Upper lobe of right lung (tissue), 1 donor: ENCODE measurements around the gene BTLA. TPM values are rescaled to one million over a fixed set of nuclear protein-coding genes. Genes with fewer than 3 reads are reported as not detected.
"Not testable (repeated sequence)": the region's sequence is repeated elsewhere in the genome, so short reads cannot be mapped to it uniquely, and the experiment has no call there.

Source experiments
- ATAC-seq: fragments of 200-7000 bp; cut with Tn5 transposase; one replicate; pipeline ENCODE4 v1.9.1; 2020; ENCODE audit warnings: mild to moderate bottlenecking, moderate library complexity
- DNase-seq: peaks from one replicate; pipeline ENCODE4 v3.0.0-alpha.2; 2020
- H3K27ac ChIP-seq: fragments of 200-600 bp; one replicate; pipeline ENCODE4 v1.8.0; 2022
- H3K27me3 ChIP-seq: fragments of 200-600 bp; one replicate; pipeline ENCODE4 v1.8.0; 2022; ENCODE audit warnings: mild to moderate bottlenecking
- H3K36me3 ChIP-seq: fragments of 200-600 bp; one replicate; pipeline ENCODE4 v1.8.0; 2022
- H3K4me1 ChIP-seq: fragments of 200-600 bp; one replicate; pipeline ENCODE4 v1.8.0; 2022
- H3K4me3 ChIP-seq: fragments of 200-600 bp; one replicate; pipeline ENCODE4 v1.8.0; 2022; ENCODE audit warnings: mild to moderate bottlenecking
- H3K9me3 ChIP-seq: fragments of 200-600 bp; one replicate; pipeline ENCODE4 v1.8.0; 2022
- CTCF ChIP-seq: fragments of 200-600 bp; IDR thresholded peaks from one replicate; pipeline ENCODE4 v1.8.0; 2022; ENCODE audit warnings: antibody characterized with exemption
- intact Hi-C: fragments of 100-400 bp; cut with DNase I; formaldehyde crosslinking; loops from one replicate; pipeline ENCODE4 v1.11.0; 2022
- total RNA-seq: library from RNA; stranded (reverse); fragmentation: NEBNext Ultra II Directional; extraction: Animal tissue kit (Norgen Biotek cat#: 25700); gene quantifications from one replicate; pipeline ENCODE4 v1.2.1, GENCODE V29; 2021
- donor health status: DM: no; HTN: yes; CAD: no; lungs with severe emphysema.

The BTLA gene
- total RNA-seq, 1 donor from 2014 or later, result 0.78 TPM

- H3K4me1 ChIP-seq, result no peaks in the 10 kb centered on the region
- no peak overlapping the region for H3K4me3 ChIP-seq
- H3K9me3 ChIP-seq, result no peaks in the 10 kb centered on the region
- intact Hi-C loops, result loop anchor here (5.0 kb wide), 1 partner anchor 192 kb away; no protein-coding TSS in a partner anchor
- H3K27ac ChIP-seq, result no peak overlapping the region
- DNase-seq (no peak), ATAC-seq (peak; percentile 90)
- no peaks in the 10 kb centered on the region for H3K27me3 ChIP-seq
- H3K36me3 ChIP-seq, result no peaks in the 10 kb centered on the region
- peak; percentile 76 for TF ChIP-seq CTCF
These were observed 20.2 kb upstream of the BTLA start for GRCh38 chr3:112519424-112520001.

GRCh38 chr3:112518970-112519369 is 19.7 kb upstream of the BTLA start:
- intact Hi-C loops, H3K4me1 ChIP-seq, H3K36me3 ChIP-seq, H3K27me3 ChIP-seq, DNase-seq, H3K9me3 ChIP-seq, H3K4me3 ChIP-seq, H3K27ac ChIP-seq, ATAC-seq: not testable (repeated sequence)

GRCh38 chr3:112514527-112515128 is 15.4 kb upstream of the BTLA start:
- H3K4me3 ChIP-seq, result no peak overlapping the region
- DNase-seq (no peak), ATAC-seq (peak; percentile 68)
- H3K27me3 ChIP-seq, result no peaks in the 10 kb centered on the region
- intact Hi-C loops, result no loop called here
- no peaks in the 10 kb centered on the region for H3K4me1 ChIP-seq
- TF ChIP-seq CTCF, result no peak
- no peaks in the 10 kb centered on the region for H3K36me3 ChIP-seq
- no peak overlapping the region for H3K27ac ChIP-seq
- no peaks in the 10 kb centered on the region for H3K9me3 ChIP-seq

- no peaks in the 10 kb centered on the region for H3K9me3 ChIP-seq
- H3K36me3 ChIP-seq, result no peaks in the 10 kb centered on the region
- intact Hi-C loops, result no loop called here
- no peak for DNase-seq
- no peak overlapping the region for H3K27ac ChIP-seq
- TF ChIP-seq CTCF, result no peak
- H3K4me3 ChIP-seq, result no peak overlapping the region
- H3K4me1 ChIP-seq, result no peaks in the 10 kb centered on the region
- no peak for ATAC-seq
- H3K27me3 ChIP-seq, result no peaks in the 10 kb centered on the region
These were observed 13.0 kb upstream of the BTLA start for GRCh38 chr3:112512320-112512719.

GRCh38 chr3:112508860-112509259 is 9.6 kb upstream of the BTLA start:
- Histone ChIP-seq H3K27ac (no peak overlapping the region), H3K36me3 (no peaks in the 10 kb centered on the region), H3K4me1 (no peaks in the 10 kb centered on the region), H3K4me3 (no peak overlapping the region), H3K27me3 (no peaks in the 10 kb centered on the region), H3K9me3 (no peaks in the 10 kb centered on the region)
- DNase-seq (no peak), ATAC-seq (no peak)
- intact Hi-C loops, result no loop called here
- TF ChIP-seq CTCF, result no peak

GRCh38 chr3:112508261-112508660 is 9.0 kb upstream of the BTLA start:
- no peak overlapping the region for H3K4me3 ChIP-seq
- ATAC-seq (no peak), DNase-seq (no peak)
- no peak overlapping the region for H3K27ac ChIP-seq
- no peaks in the 10 kb centered on the region for H3K36me3 ChIP-seq
- no peaks in the 10 kb centered on the region for H3K4me1 ChIP-seq
- H3K27me3 ChIP-seq, result no peaks in the 10 kb centered on the region
- no peaks in the 10 kb centered on the region for H3K9me3 ChIP-seq
- no peak for TF ChIP-seq CTCF
- intact Hi-C loops, result no loop called here
